AG08395 (cell line): ENCODE data around the gene KCNQ4.
A peak's percentile ranks its signal among the peaks of the same experiment; 100 is the strongest.

Experiments used
- DNase-seq: peaks from one replicate; pipeline ENCODE4 v3.0.0; 2012; ENCODE audit warnings: mixed read lengths, low spot score

The KCNQ4 gene

GRCh38 chr1:40783001-40783905 is at the start of gene KCNQ4:
KCNQ4 (plus strand) TSS chr1:40783787; CDS start chr1:40784094, 307 bp downstream.
- DNase-seq, result no peak

- DNase-seq, result no peak
These were observed 48.5 kb upstream of the KCNQ4 start for GRCh38 chr1:40734882-40735628.

GRCh38 chr1:40736085-40736531 is 47.5 kb upstream of the KCNQ4 start:
- DNase-seq, result peak; percentile 31

- no peak for DNase-seq
These were observed 44.8 kb upstream of the KCNQ4 start for GRCh38 chr1:40738831-40739230.

- DNase-seq, result peak; percentile 6
These were observed 44.1 kb upstream of the KCNQ4 start for GRCh38 chr1:40739455-40740008.

- DNase-seq, result no peak
These were observed 43.3 kb upstream of the KCNQ4 start for GRCh38 chr1:40740039-40740996.

GRCh38 chr1:40740997-40741736 is 42.4 kb upstream of the KCNQ4 start:
- DNase-seq, result no peak

GRCh38 chr1:40742363-40743061 is 41.1 kb upstream of the KCNQ4 start:
- no peak for DNase-seq

- no peak for DNase-seq
These were observed 40.1 kb upstream of the KCNQ4 start for GRCh38 chr1:40743452-40743851.

- DNase-seq, result no peak
These were observed 39.7 kb upstream of the KCNQ4 start for GRCh38 chr1:40743860-40744259.

GRCh38 chr1:40745176-40745575 is 38.4 kb upstream of the KCNQ4 start:
- DNase-seq, result peak; percentile 45

GRCh38 chr1:40746344-40747090 is 37.1 kb upstream of the KCNQ4 start:
- DNase-seq, result no peak

- DNase-seq, result no peak
These were observed 34.5 kb upstream of the KCNQ4 start for GRCh38 chr1:40748841-40749718.

- no peak for DNase-seq
These were observed 33.8 kb upstream of the KCNQ4 start for GRCh38 chr1:40749817-40750216.

GRCh38 chr1:40750451-40750908 is 33.1 kb upstream of the KCNQ4 start:
- DNase-seq, result no peak

- DNase-seq, result no peak
These were observed 31.8 kb upstream of the KCNQ4 start for GRCh38 chr1:40751802-40752201.

- no peak for DNase-seq
These were observed 30.3 kb upstream of the KCNQ4 start for GRCh38 chr1:40753142-40753882.

- no peak for DNase-seq
These were observed 29.4 kb upstream of the KCNQ4 start for GRCh38 chr1:40754201-40754600.
